Measurements from ENCODE around the gene TXNRD3. TPM values are rescaled to one million over a fixed set of nuclear protein-coding genes. Genes with fewer than 3 reads are reported as not detected.
A peak's percentile ranks its signal among the peaks of the same experiment; 100 is the strongest.

Gene TXNRD3
- total RNA-seq, 2 experiments from 2014 or later = not detected

DNA sequence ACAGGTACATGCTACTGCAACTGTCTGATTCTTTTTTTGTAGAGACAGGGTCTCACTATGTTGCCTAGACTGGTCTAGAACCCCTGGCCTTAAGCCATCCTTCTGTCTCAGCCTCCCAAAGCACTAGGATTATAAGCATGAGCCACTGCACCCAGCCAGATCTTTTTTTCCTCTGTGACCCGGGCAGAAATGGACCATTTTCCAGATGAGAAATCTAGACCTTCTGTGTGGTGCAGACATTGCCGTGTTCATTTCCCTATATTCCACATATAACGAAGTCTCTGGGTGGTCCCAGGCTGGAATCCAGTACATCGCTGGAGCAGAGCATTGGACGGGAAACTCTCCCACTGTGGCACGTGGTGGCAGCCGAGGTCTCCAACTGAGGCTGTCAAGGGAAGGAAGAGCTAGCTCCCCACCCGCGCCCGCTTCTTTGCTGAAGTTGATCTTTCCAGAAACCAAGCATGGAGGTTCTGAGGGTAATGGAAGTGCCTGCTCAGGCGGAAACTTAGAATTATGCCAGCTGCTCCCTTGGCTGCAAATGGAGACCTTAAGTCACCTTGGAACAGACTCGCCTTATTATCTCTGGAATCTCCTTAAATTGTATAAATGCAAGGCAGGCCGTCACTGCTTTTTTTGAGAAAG, 23.1 kb upstream of the TXNRD3 start:
- peak overlapping the region; percentile 67; the same call in 1 of the 2 replicates for H3K4me2 ChIP-seq (ENCODE audit: low read length)
- no peaks in the 10 kb centered on the region for H3K79me2 ChIP-seq (ENCODE audit: insufficient read depth, low read depth, low read length)
- ChIA-PET CTCF (ENCODE audit: unreplicated experiment) (interaction anchor here (0.9 kb wide), 1 partner anchor 70 kb away, joined by 4 read pairs; no protein-coding TSS in a partner anchor), POLR2A (no interaction called here)
- no peaks in the 10 kb centered on the region for H3K9me3 ChIP-seq (ENCODE audit: low read length)
- no peaks in the 10 kb centered on the region for H4K20me1 ChIP-seq (ENCODE audit: insufficient read depth, low read length)
- H2AFZ ChIP-seq (ENCODE audit: low read length) = no peak overlapping the region
- no TSS peak for BruUV-seq (replicated peaks)
- H3K4me1 ChIP-seq (ENCODE audit: insufficient read depth, low read length, poor library complexity, severe bottlenecking) = peaks cover 24% of the 10 kb centered on the region
- DNase-seq (ENCODE audit: low spot score) = no peak
- H3K36me3 ChIP-seq (ENCODE audit: insufficient read depth, low read length) = no peaks in the 10 kb centered on the region
- no peak overlapping the region for H3K4me3 ChIP-seq (ENCODE audit: low read depth, low read length, poor library complexity, severe bottlenecking)
- no peaks in the 10 kb centered on the region for H3K9me2 ChIP-seq (ENCODE audit: insufficient read depth, low read length)
- intact Hi-C loops (cut with micrococcal nuclease; ENCODE audit: unreplicated experiment) = loop anchor here (5.0 to 10.0 kb wide), 2 partner anchors 779 to 867 kb away; no protein-coding TSS in a partner anchor
- TF ChIP-seq, protein P1, sequence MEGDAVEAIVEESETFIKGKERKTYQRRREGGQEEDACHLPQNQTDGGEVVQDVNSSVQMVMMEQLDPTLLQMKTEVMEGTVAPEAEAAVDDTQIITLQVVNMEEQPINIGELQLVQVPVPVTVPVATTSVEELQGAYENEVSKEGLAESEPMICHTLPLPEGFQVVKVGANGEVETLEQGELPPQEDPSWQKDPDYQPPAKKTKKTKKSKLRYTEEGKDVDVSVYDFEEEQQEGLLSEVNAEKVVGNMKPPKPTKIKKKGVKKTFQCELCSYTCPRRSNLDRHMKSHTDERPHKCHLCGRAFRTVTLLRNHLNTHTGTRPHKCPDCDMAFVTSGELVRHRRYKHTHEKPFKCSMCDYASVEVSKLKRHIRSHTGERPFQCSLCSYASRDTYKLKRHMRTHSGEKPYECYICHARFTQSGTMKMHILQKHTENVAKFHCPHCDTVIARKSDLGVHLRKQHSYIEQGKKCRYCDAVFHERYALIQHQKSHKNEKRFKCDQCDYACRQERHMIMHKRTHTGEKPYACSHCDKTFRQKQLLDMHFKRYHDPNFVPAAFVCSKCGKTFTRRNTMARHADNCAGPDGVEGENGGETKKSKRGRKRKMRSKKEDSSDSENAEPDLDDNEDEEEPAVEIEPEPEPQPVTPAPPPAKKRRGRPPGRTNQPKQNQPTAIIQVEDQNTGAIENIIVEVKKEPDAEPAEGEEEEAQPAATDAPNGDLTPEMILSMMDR (conservative IDR thresholded peaks at IDR 0.05; ENCODE audit: low read length) = no peak
- no peak for TF ChIP-seq EZH2phosphoT487 (IDR thresholded peaks at IDR 0.05; ENCODE audit: borderline replicate concordance, low read depth, low read length)
- H3K27ac ChIP-seq (ENCODE audit: low read depth, low read length, poor library complexity, severe bottlenecking) = no peak overlapping the region

GRCh38 chr3:126676919-126677705, 22.2 kb upstream of the TXNRD3 start:
- CTCF ChIA-PET (ENCODE audit: unreplicated experiment) = no interaction called here
- POLR2A ChIA-PET = no interaction called here
- TF ChIP-seq EZH2phosphoT487 (IDR thresholded peaks at IDR 0.05; ENCODE audit: borderline replicate concordance, low read depth, low read length) = no peak
- TF ChIP-seq, protein P1 (conservative IDR thresholded peaks at IDR 0.05; ENCODE audit: low read length) = no peak

More at GRCh38 chr3:126676919-126677705, 22.2 kb upstream of the TXNRD3 start:
- no peak for DNase-seq (ENCODE audit: low spot score)
- Histone ChIP-seq H2AFZ (ENCODE audit: low read length) (no peak overlapping the region), H3K36me3 (ENCODE audit: insufficient read depth, low read length) (no peaks in the 10 kb centered on the region), H3K4me3 (ENCODE audit: low read depth, low read length, poor library complexity, severe bottlenecking) (no peak overlapping the region), H3K4me1 (ENCODE audit: insufficient read depth, low read length, poor library complexity, severe bottlenecking) (peaks cover 24% of the 10 kb centered on the region), H3K27ac (ENCODE audit: low read depth, low read length, poor library complexity, severe bottlenecking) (no peak overlapping the region), H3K4me2 (ENCODE audit: low read length) (no peak overlapping the region), H4K20me1 (ENCODE audit: insufficient read depth, low read length) (no peaks in the 10 kb centered on the region), H3K9me2 (ENCODE audit: insufficient read depth, low read length) (no peaks in the 10 kb centered on the region), H3K9me3 (ENCODE audit: low read length) (no peaks in the 10 kb centered on the region), H3K79me2 (ENCODE audit: insufficient read depth, low read depth, low read length) (no peaks in the 10 kb centered on the region)
- BruUV-seq (replicated peaks) = no TSS peak
- intact Hi-C loops (cut with micrococcal nuclease; ENCODE audit: unreplicated experiment) = loop anchor here (5.0 to 10.0 kb wide), 2 partner anchors 780 to 868 kb away; no protein-coding TSS in a partner anchor
